Transverse colon (tissue), 4 donors: Measurements from ENCODE around the gene PARD6A.

ENCODE experiments used
- CTCF ChIP-seq, 5 experiments: fragments of 200-600 bp in 3 of 5; fragments of 450-650 bp in 2 of 5; sonication (generic) in 3 of 5; IDR thresholded peaks; 1 replicate in 2 of 5; 2 replicates in 3 of 5; pipeline ENCODE4 v1.5.1; 2016 to 2017; ENCODE audit warnings: antibody characterized with exemption in 5 of 5, inconsistent platforms in 3 of 5, mild to moderate bottlenecking in 2 of 5, moderate library complexity in 1 of 5
- POLR2A ChIP-seq: fragments of 450-650 bp; IDR thresholded peaks from one replicate; pipeline ENCODE4 v1.6.1; 2016; ENCODE audit warnings: antibody characterized with exemption, mild to moderate bottlenecking, moderate library complexity
- POLR2AphosphoS5 ChIP-seq, 3 donors: sonication (generic); formaldehyde crosslinking; IDR thresholded peaks; one replicate each; pipeline ENCODE4 v1.6.1; 2016; ENCODE audit warnings: antibody characterized with exemption in 3 of 3

- no peak for TF ChIP-seq POLR2AphosphoS5 (IDR thresholded peaks at IDR 0.05)
- TF ChIP-seq CTCF (IDR thresholded peaks at IDR 0.05) = no peak
- no peak for TF ChIP-seq POLR2A
Measured at GRCh38 chr16:67661886-67662652, 1.3 kb downstream of the PARD6A start.
